Stimulated activated CD4-positive, alpha-beta T cell treated with anti-CD3 and anti-CD28 coated beads, Interleukin-15, amount 100 ng/mL, for 48 hours (primary cell): ENCODE data around the gene FMNL2.
"Not testable (repeated sequence)": the region's sequence is repeated elsewhere in the genome, so short reads cannot be mapped to it uniquely, and the experiment has no call there.

ENCODE experiments used
- DNase-seq, 2 donors: peaks; one replicate each; pipeline ENCODE4 v3.0.0-alpha.2; 2020; ENCODE audit warnings: low read depth in 2 of 2

Gene FMNL2

GRCh38 chr2:152470861-152471854, 136.2 kb downstream of the FMNL2 start:
- no peak for DNase-seq

DNA sequence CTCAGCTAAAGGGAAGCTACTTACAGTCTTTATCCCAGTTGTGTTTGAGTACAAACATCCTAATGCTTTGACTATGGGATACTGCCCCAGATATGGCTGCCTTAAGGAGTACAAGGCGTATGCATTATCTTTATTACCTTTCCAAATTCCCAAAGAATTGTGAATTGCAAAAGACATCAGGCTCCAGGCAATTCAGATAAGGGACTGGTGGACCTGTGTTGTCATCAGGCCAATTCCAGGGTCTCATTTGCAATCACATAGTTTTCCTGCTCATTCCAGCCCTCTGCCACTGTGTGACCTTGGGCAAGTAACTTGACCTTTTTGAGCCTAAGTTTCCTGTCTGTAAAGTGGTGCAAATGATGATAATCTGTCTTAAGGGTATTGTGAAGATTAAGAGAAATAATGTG, 137.5 kb downstream of the FMNL2 start:
- DNase-seq = no peak

GRCh38 chr2:152473151-152473857, 138.3 kb downstream of the FMNL2 start:
- DNase-seq = no peak

DNA sequence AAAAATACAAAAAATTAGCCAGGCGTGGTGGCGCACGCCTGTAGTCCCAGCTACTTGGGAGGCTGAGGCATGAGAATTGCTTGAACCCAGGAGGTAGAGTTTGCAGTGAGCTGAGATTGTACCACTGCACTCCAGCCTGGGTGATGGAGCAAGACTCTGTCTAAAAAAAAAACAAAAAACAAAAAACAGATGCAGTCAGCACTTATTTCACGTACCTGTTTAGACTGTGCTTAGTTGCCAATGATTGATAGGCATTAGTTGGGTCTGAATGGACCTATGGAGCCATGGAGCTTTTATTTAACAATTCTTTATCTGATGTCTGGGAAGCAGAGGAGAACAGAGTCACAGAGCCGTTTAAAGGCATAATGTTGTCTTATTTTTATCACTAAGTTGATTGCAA, 139.5 kb downstream of the FMNL2 start:
- DNase-seq = not testable (repeated sequence)

- DNase-seq = no peak
Observed at GRCh38 chr2:152475982-152476381, 141.0 kb downstream of the FMNL2 start.

GRCh38 chr2:152477347-152478092, 142.5 kb downstream of the FMNL2 start:
- DNase-seq = no peak

- no peak for DNase-seq
Observed at GRCh38 chr2:152479282-152479681, 144.3 kb downstream of the FMNL2 start.

DNA sequence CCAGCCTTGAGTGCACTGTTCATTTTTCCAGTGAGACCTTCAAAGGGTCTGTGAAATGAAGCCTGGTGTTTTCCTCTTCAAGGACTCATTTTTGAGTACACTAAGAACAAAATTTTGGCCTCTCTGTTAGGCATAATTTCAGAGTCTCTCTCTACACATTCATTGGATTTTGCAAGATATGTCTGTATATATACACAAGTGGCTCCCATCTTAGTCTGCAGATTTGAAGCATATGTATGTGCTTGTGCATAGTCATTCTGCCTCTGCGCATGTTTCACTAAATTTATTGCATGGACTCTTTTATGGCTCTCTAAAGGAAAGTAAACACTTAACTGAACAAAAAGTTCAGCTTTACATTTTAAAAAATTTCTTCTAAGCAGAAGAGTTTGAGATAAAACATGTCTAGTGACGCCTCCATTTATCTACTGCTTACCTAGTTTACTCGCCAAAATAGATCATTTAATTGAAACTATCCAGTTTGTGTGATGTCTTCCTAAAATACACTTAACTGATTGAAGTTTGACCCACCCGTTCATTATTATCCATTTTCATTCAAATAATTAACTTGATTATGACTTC, 145.9 kb downstream of the FMNL2 start:
- DNase-seq = no peak

GRCh38 chr2:152481881-152482583, 147.1 kb downstream of the FMNL2 start:
- no peak for DNase-seq

DNA sequence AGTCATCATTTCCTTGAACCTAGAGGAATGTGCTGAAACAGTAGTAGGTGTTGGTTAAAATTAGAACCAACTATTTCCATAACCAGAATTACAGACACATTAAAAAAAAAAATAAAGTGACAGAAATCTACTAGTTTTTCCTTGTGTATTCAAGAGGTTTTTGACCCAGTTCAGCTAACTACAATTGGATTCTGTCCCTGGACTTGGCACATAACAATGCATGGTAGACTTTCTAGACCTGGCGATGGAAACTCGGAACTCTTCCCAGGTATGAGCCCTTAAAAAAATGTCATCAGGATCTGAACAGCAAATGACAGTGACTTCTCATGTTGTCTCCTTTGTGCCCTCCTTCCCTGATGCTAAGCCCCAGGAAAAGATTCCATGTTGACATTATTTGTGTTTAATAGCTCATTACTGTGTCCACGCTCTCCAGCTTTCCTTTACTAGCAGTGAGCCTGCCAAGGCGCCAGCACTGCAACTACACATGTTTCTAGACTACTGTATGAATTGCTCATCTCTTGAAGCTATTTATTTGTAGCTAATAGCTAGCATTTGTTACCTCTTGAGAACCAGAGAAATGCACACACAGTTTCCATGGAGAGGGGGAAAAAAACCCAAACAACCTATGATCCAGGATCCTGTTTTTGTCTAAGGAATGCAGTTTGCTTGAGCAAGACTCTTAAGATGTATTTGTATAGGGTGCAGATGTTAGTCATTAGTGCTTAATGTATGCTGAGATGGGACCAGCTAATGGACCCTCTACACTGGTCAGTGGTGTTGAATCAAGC, 148.5 kb downstream of the FMNL2 start:
- DNase-seq = no peak

DNA sequence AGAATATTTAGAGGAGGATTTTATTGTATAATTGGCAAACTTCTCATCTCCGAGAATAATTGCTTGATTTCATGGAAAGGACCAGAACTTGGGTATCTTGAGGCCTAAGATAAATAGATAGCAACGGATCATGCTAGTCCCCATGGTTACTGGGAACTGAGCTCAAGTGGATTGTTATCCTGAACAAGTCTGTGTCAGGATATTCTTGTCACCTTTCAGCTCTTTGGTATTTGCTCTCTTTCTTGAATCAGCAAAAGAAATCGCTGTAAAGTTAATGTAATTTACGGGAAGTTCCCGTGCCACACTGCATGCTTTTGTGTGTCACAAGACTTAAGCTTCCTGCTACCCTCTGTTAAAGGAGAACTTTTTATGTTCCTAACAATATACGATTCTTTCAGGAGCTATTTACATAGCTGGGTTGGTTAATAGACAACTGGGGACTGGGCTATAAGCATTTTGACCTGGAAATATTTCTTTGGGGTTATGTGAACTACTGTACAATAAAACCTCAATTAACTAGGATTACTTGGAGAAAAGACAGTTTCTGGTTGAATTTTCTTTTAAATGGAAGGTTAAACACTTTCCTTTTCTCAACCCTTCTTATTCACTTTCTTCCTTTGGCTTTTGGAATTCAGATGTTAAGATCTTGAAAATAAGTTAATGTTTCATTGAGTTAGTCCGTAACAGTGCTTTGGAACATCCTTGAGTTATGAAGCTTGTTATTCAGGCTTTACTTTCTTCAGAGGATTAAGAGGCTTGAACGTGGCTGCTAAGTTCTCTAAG, 151.2 kb downstream of the FMNL2 start:
- no peak for DNase-seq

GRCh38 chr2:152486737-152487400, 151.9 kb downstream of the FMNL2 start:
- no peak for DNase-seq

GRCh38 chr2:152488075-152488474, 153.1 kb downstream of the FMNL2 start:
- no peak for DNase-seq

GRCh38 chr2:152489364-152489763, 154.4 kb downstream of the FMNL2 start:
- no peak for DNase-seq

GRCh38 chr2:152490686-152491455, 155.9 kb downstream of the FMNL2 start:
- no peak for DNase-seq

GRCh38 chr2:152492131-152492530, 157.2 kb downstream of the FMNL2 start:
- DNase-seq = no peak

DNA sequence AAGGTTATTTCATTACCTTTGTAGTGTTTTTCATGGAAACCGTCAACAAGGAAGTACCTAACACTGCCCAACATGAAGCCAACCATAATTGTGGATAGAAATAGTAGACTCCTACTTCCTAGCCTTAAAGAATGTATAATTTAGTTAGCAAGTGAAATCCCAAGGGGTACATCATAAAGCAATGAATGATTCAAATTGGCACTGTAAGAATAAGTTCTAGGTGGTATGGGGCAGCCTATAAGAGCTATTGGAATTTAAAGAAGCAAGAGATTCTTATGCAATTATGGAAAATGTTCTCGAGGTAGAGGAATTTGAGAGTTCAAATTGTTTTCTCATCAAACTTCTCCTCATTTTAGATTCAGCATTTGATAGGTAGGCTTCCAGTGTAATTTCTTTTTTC, 157.9 kb downstream of the FMNL2 start:
- no peak for DNase-seq

GRCh38 chr2:152493417-152493816, 158.4 kb downstream of the FMNL2 start:
- DNase-seq = no peak
